KG1 (cell line): ENCODE measurements around the gene KCND2.

Experiments used
- DNase-seq: peaks from one replicate; lab custom pipeline; 2025; lab: John Stamatoyannopoulos, UW

KCND2 gene

GRCh38 chr7:120412139-120413050 is 139.4 kb downstream of the KCND2 start:
- no peak for DNase-seq

DNA sequence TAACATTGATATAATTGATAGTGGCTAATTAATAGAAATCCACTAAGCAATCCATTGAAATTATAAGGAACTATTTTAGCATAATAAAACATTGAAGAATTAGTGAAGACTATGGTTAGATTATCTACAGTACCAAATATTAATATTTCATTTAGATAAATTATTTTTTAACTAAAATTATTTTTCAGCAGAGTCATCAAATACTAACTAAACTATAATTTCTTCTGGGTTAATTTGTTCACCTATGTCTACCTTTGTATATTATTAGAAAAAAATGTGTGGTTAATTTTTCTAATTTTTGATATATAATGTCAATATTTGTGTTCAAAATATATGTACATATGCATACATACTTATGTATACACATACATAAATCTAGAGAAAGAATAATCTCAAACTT is 140.2 kb downstream of the KCND2 start:
- no peak for DNase-seq

DNA sequence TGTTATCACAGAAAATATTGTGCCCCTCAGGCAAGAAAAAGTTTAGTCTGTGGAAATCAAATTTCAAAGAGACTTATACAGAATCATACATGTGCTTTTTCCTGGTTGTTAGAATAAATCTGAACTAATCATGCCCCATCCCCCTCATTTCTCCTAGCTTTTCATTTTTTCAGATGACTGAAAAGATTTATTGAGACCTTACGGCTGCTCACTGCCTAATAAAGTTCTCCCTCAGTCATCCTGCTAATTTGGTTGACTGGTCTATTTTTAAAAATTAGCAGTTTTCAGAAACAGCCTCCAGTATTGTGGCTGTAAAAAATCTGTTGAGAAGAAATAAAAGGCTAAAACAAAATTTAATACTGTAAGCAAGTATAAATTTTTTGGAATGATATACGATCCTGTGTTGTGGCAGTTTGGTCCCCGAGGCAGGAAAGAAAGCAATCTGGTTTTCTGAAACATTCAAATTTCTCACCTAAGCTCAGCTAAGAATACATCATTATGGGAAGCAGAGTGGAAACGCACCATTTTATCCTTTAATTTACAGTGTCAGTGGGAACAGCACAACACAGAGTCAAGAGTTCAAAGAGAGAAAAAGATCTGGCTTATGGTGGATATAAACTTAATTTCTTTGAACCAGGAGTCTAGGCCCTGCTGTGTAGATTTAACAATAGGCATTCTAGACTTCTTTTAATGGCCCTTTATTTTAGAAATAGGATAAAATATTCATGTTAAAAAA is 144.4 kb downstream of the KCND2 start:
- no peak for DNase-seq

DNA sequence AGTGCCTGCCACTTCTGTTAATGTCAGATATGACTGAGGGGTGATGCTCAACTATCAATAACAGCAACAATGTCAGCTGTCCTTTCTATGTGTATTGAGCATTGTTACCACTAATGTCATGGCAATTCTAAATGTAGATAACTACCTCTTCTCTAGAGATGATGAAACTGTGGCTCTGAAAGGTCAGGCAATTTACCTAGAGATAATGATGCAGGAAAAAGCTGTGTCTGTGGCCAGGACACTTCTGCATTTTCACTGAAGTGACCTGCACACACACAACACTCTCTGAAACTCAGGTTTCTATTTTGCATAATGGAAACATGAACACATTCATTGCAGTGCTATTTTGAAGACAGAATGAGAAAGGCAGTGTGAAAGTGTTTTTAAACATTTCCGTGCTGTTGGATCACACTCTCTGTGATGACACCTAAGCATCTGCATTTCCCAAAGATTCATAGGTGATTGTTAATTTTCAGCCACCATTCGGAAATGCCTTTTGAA is 148.2 kb downstream of the KCND2 start:
- DNase-seq, result no peak

DNA sequence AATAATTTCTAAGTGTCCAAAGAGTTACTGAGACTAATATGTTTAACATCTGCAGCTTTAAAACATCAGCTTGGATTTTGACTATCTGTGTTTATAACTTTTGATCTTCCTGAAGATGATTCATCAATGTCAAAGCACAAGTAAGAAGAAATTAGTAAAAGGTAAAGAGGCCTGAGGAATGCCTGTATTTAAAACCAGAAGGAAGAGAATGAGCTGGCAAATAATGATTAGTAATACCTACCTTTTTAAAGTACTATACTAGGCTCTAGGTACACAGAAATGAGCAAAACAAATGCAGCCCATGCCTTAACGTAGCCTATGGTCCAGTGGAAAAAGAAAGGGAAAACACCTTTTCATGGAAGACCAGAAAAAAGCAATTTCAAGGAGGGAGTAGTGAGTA is 158.0 kb downstream of the KCND2 start:
- no peak for DNase-seq

DNA sequence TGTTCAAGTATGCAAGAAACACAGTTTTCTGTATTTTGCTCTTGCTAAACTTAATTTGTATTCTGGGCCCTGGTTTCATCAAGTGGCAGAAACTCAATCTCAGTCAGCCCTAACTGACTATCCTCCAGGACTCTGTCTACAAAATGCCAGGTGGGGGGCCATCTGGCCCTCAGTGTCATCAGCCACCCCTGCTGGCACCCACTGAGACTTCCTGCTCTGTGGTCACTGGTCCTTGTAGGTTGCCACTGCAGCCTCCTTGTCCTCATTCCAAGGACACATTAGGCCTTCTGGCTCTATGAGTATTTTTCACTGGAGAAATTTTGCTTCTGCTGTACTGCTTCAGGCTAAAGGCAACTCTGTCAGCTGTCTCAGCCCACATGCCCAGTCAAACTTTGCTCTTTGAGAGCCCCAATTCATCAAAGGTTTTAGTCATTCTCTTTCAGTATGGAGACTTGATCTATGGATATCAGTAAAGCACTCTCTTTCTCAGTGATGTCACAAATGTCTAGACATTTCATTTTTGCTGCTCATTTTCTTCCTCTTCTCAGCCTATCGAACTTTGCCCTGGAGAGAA is 163.6 kb downstream of the KCND2 start:
- no peak for DNase-seq

GRCh38 chr7:120441850-120442249 is 168.9 kb downstream of the KCND2 start:
- no peak for DNase-seq

GRCh38 chr7:120442838-120443237 is 169.9 kb downstream of the KCND2 start:
- DNase-seq, result no peak

GRCh38 chr7:120444650-120445049 is 171.7 kb downstream of the KCND2 start:
- no peak for DNase-seq

DNA sequence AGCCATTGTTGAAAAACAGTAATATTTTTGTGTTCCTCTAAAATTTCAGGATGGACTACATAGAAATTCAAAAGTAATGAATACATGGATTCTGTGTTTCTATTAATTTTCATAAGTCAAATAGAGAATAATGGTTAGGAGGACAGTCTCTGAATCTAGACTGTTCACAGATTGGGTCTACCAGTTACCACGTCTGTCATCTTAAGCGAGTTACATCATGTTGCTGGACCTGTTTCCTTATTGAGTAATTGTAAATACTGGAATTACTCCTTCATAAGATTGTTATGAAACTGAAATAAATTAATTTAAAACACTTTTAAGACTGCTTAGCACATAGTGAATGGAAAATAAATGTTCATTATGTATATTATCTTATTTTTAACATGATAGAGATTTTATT is 172.3 kb downstream of the KCND2 start:
- no peak for DNase-seq

- DNase-seq, result no peak
Measured at GRCh38 chr7:120452665-120453064, 179.7 kb downstream of the KCND2 start.

GRCh38 chr7:120456699-120457098 is 183.7 kb downstream of the KCND2 start:
- DNase-seq, result no peak

GRCh38 chr7:120460949-120461348 is 188.0 kb downstream of the KCND2 start:
- no peak for DNase-seq

DNA sequence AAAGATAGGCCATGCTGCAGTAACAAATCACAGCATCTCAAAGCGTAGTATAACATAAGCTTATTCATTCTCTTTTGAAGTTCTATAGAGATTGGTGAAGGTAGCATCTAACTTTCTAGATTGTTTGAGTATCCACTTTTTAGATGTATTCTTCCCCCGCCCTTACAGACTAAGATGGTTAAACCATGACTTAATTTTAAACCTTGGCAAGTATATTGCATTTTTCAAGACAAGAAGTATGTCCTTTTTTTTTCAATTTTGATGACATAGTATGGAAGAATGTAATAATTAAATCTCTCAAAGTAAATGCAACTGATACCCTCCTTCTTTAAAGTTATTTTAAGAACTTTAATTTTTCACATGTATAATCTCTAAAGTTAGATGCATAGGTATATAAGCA is 190.0 kb downstream of the KCND2 start:
- no peak for DNase-seq

- no peak for DNase-seq
Measured at GRCh38 chr7:120464104-120464503, 191.1 kb downstream of the KCND2 start.

DNA sequence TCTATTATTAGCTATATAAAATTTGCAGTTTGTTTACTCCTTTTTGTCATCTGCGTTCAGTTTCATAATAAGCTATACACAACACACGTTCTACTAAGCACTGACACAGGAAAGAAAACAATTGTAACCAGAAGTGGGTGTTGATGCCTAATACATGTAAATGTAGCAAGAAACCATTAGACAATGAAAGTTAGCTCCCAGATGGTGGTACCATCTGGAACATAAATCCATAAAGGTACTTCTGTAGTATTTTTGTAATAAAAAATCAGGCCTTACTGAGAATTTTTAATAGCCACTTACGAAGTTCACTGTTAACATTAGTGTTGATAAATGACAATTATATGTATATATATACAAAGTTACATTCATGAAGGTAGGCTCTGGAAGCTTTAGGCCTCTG is 194.7 kb downstream of the KCND2 start:
- DNase-seq, result no peak

DNA sequence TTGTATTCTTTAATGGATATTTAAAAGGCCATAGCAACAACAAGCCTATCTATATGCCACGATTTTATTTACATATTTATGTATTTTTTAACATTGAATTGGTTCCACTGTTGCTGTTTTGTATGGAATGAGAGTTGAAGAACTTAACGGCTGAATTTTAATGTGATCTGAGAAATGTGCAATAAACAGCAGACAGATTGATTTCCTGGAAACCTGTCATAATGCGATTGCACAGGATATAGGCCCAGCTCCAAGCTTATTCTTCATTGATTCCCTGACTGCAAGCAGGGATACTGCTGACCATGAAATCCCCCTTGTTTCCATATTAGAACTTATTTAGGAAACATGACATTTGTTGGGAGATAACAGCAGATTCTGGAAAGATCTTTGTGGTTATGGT is 195.6 kb downstream of the KCND2 start:
- DNase-seq, result no peak

GRCh38 chr7:120472892-120473291 is 199.9 kb downstream of the KCND2 start:
- no peak for DNase-seq

DNA sequence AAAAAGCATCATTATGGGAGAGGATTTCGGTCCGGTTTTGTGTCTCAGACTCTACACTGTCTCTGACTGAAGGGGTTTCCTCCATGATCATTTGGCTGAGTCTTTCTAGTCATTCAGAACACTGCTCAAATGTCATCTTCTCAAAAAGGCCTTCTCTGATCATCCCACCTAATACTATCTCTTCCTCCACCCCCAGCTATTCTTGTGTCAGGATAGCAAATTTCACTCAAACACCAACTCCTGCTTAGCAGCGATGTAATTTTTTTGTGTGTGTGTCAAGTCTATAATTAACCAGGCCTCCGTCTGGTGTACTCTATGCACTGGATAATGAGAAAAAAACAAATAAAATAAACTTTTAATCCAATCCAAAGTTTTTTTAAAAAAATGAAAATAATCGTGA is 200.4 kb downstream of the KCND2 start:
- no peak for DNase-seq

DNA sequence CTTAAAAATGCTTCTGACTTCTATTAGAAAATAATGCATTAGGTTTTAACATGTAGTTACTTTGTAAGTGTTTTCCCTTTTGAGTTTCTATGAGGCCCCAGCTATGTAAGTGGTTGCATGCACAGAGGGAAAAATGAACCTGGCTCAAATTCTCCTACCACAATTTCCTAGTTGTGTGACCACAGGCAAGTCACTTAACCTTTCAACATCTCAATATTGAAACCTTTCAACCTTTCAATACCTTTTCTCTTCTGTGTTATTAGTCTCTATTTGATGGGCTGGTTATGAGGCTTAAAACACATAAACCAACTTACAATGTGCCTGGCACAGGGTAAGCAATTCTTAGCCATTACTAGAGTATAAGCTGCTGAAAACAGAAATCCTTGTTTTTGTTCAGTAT is 203.0 kb downstream of the KCND2 start:
- DNase-seq, result no peak

DNA sequence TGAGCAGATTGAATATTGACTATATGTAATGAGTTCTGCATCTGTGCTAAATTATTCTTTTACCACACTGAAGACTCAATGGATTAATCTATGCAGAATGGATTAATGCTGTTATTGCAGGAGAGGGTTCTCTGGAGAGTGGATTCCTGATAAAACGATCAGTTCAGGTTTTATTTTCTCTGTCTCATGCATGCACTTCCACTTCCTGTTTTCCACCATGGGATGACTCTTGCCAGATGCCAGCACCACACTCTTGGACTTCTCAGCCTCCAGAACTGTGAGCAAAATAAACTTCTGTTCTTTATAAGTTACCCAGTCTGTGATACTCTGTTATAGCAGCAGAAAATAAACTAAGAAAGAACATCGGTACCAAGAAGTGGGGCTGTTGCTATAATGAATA is 207.5 kb downstream of the KCND2 start:
- no peak for DNase-seq

GRCh38 chr7:120480930-120481329 is 208.0 kb downstream of the KCND2 start:
- no peak for DNase-seq

DNA sequence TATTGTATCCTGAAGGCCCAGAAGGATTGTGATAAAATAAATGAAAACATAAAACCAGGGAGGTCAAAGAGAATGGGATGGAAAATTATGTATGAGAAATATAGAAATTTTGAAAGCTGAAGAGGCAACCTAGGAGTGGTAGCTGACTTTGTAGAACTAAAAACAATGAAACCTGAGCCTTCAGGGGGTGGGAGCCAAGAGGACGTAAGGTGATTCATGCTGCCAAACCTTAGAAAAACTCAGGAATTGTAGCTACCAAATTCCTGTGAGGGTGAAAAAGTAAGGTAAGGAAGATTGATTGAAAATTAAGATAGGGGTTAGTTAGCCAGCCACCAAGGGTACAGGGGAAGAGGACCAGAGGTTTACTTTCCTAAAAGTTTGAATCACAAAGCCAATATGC is 213.2 kb downstream of the KCND2 start:
- DNase-seq, result no peak
